GM19099 (cell line): ENCODE data around the gene FRAS1.

Experiments
- POLR2A ChIP-seq: IDR thresholded peaks from 3 replicates; pipeline ENCODE4 v1.6.1; 2011; ENCODE audit warnings: low read depth; ENCODE audit not compliant: insufficient read length; ENCODE audit errors: extremely low read depth

FRAS1 gene

GRCh38 chr4:78410676-78411075, 353.6 kb downstream of the FRAS1 start:
- TF ChIP-seq POLR2A = no peak

DNA sequence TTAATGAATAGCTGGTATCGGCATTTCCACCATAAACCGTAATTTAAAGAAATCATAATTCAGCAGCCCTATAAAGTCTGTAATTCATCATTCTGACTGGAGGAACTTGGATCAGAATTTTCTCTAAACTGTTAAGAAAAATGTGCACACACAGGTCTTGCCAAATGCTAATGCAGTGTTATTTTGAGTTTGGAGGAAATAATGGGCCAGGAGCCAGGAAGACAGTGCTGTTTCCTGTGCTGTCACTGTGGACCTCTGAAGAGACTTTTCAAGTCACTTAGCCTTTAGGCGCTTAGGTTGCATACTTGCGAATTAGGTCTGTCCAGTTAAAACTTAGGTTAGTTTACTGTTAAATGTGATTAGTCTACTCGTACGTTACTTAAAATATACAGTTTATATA, 357.0 kb downstream of the FRAS1 start:
- no peak for TF ChIP-seq POLR2A

DNA sequence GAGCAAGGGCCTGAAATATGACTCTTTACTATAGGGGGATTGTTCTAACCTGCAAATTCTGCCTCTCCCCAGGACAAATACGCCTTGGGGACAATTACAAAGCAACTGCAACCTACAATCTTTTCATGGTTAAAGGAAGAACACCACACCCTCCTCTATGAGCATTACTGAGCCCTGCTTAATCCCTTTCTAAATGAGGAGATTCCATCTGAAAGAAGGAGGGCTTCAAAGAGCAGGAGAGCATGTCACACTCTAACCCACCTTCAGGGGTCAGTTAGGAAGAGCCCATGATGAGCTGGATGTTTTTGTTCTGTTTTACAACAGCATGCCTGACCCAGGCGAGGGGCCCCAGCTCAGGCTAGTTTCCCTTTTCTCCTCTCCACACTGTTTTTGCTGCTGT, 360.5 kb downstream of the FRAS1 start:
- no peak for TF ChIP-seq POLR2A

DNA sequence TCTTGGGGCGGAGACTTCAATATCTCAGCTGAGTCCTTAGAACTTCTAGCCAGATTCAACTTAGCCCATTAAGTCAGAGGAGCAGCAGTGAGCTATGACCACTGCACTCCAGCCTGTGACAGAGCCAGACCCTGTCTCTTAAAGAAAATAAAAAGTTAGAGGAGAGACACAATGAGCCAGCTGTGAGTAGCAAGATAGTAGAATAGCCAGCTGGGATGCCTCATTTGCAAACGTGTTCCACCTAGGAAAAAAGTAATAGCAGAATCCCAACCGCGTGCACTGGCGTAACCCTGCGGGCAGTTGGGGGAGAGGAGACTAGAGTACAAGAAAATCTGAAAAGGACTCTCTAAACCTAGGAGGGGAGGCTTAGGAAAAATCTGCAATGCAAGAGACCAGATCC, 361.3 kb downstream of the FRAS1 start:
- TF ChIP-seq POLR2A = no peak

DNA sequence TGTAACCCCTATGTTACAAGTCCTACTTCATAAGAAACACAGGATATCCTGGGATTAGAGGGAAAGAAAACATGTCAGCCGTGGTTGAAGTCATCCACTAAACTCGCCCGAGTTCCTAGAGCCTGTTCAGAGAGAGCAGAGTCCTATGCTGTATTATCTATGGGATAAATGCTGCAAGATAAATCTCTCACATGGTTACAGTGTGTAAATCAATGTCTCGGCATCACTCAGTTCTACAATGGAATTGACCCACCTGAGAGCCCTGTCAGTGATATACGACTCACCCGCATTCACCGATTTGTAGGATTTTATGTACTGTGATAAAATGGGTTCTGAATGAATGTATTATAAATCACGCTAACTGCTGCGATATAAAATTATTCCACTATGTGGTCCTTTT, 366.7 kb downstream of the FRAS1 start:
- TF ChIP-seq POLR2A = no peak

DNA sequence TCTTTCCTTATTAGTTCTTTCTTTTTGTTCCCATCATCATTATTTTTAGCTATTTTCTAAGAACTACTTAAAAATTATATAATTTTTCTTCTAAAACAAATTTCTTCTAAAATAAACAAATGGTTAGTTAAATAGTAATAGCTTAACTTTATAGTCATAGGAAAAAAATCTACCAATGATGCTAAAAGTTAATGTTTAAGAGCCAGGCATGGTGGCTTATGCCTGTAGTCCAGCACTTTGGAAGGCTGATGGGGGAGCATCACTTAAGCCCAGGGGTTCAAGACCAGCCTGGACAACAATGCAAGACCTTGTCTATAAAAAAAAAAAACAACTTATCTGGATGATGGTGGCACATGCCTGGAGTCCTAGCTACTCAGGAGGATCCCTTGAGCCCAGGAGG, 367.3 kb downstream of the FRAS1 start:
- TF ChIP-seq POLR2A = no peak

GRCh38 chr4:78426972-78427371, 369.8 kb downstream of the FRAS1 start:
- TF ChIP-seq POLR2A = no peak

GRCh38 chr4:78428996-78429395, 371.9 kb downstream of the FRAS1 start:
- no peak for TF ChIP-seq POLR2A

DNA sequence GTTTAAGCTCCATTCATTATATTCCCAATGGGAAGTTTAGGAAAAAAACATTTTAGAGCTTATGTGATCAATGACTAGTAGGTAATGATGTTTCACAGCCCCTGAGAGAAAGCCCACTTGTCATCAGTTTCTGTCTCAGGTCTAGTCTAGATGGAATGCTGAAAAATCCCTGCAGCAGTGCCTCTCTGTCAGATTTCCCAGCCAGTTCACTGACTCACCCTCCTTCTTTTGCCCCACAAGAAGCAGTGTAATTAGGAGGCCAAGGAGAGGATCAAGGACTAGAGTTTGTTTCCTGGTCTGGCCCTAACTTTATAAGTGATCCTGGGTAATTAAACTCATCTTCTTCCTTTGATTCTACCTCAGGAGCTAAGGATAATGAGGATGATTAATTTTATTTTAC, 375.8 kb downstream of the FRAS1 start:
- no peak for TF ChIP-seq POLR2A

DNA sequence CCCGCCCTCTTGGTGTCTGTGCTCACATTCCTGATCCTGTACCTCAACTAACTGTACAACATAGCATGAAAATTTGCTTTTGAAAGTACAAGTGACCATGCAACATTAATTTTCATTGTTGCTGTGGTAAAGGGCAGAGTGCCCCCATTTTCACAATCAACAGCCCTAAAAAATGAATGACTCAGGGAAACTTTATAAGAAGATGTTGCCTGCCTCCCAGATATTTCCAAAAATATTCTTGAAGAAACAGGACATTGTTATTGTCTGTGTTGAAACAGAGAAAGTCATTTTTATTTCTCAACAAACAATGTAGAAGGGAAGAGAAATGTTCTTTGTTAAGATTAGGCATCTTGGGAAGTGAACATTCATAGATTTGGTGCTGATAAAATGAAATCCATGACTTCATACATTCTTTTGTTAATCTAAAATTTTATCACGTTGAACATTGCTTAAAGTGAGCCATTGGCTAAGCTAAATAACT, 380.5 kb downstream of the FRAS1 start:
- TF ChIP-seq POLR2A = no peak

DNA sequence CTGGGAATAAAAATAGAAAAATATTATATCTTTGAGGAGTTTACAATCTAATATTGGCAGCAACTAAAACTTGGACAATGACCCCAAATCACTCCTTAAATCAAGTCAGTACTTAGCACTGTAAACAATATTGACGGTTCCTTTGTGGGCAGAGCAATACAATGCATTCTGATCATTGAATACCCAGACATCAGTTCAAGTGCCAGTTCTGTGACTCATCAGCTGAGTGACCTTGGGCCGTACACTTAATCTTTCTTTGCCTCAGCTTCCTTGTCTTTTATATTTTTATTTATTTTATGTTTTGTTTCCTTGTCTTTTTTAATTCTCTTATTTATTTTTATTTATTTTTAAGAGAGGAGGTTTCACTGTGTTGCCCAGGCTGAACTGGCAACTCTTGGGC, 382.2 kb downstream of the FRAS1 start:
- TF ChIP-seq POLR2A = no peak

- TF ChIP-seq POLR2A = no peak
Measured at GRCh38 chr4:78441756-78442155, 384.6 kb downstream of the FRAS1 start.

- no peak for TF ChIP-seq POLR2A
Measured at GRCh38 chr4:78446619-78447018, 389.5 kb downstream of the FRAS1 start.

DNA sequence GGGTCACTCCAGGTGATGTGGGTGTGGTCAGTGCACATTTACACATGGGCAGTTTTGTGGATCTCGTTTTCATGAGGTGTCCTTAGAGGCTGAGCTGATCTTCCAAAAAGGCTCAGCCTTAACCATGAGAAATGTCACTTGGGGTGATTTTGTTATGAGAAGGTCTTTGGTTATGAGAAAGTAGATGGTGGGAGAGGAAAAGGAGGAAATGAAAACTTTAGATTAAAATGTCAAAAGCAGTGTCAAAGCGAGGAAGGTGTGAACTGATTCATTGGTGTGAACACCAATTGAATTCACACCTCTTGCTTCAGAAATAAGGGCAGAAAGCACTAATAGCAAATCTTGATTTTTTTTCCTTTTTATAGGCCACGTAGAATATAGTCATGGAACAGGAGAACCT, 394.3 kb downstream of the FRAS1 start:
- no peak for TF ChIP-seq POLR2A

GRCh38 chr4:78454016-78454415, 396.9 kb downstream of the FRAS1 start:
- TF ChIP-seq POLR2A = no peak

GRCh38 chr4:78457751-78458150, 400.6 kb downstream of the FRAS1 start:
- TF ChIP-seq POLR2A = no peak

- no peak for TF ChIP-seq POLR2A
Measured at GRCh38 chr4:78459327-78459726, 402.2 kb downstream of the FRAS1 start.
